A673 (cell line): Measurements from ENCODE around the gene KANK3. TPM values are rescaled to one million over a fixed set of nuclear protein-coding genes. Genes with fewer than 3 reads are reported as not detected.

Source experiments
- BruUV-seq: library from RNA; stranded (reverse); fragments of 400-500 nt; replicated peaks from 2 replicates; lab custom pipeline; 2021; lab: Mats Ljungman, UMichigan
- CTCF ChIA-PET: fragments of 300-600 bp; sonication (Branson Sonifier 250); formaldehyde crosslinking; loops from one replicate; lab custom pipeline; 2022; ENCODE audit warnings: antibody characterized with exemption; lab: Charles Lee
- POLR2A ChIA-PET: fragments of 300-600 bp; sonication (Branson Sonifier 250); formaldehyde crosslinking; loops from one replicate; lab custom pipeline; 2022; ENCODE audit warnings: antibody characterized with exemption; ENCODE audit not compliant: low non-redundant PET; lab: Charles Lee
- DNase-seq: peaks from one replicate; pipeline ENCODE4 v3.0.0-alpha.2; 2015; ENCODE audit warnings: low spot score
- H3K27ac ChIP-seq: fragments of 200-600 bp; sonication (generic); 2 replicates; pipeline ENCODE4 v1.5.1; 2016; ENCODE audit warnings: mixed run types, low read depth, mild to moderate bottlenecking, mixed read lengths, antibody characterized with exemption, low read length; ENCODE audit not compliant: poor library complexity, severe bottlenecking
- H3K27me3 ChIP-seq: fragments of 200-600 bp; sonication (generic); replicated peaks from 2 replicates; pipeline ENCODE4 v1.6.1; 2017; ENCODE audit warnings: mixed run types, low read depth, mild to moderate bottlenecking, mixed read lengths, antibody characterized with exemption, low read length; ENCODE audit not compliant: insufficient read depth, poor library complexity
- H3K36me3 ChIP-seq: fragments of 200-600 bp; sonication (generic); 2 replicates; pipeline ENCODE4 v1.6.1; 2016; ENCODE audit warnings: mixed run types, mild to moderate bottlenecking, mixed read lengths, antibody characterized with exemption, low read length; ENCODE audit not compliant: insufficient read depth, poor library complexity, severe bottlenecking
- H3K4me1 ChIP-seq: fragments of 200-600 bp; sonication (generic); 2 replicates; pipeline ENCODE4 v1.6.1; 2017; ENCODE audit warnings: mixed run types, mild to moderate bottlenecking, mixed read lengths, antibody characterized with exemption, low read length; ENCODE audit not compliant: insufficient read depth, poor library complexity, severe bottlenecking
- H3K4me3 ChIP-seq: fragments of 200-600 bp; sonication (generic); 2 replicates; pipeline ENCODE4 v1.5.1; 2016; ENCODE audit warnings: low read depth, mixed run types, mild to moderate bottlenecking, mixed read lengths, low read length; ENCODE audit not compliant: poor library complexity, severe bottlenecking
- H3K9me3 ChIP-seq: fragments of 200-600 bp; sonication (generic); 2 replicates; pipeline ENCODE4 v1.6.1; 2016; ENCODE audit warnings: mixed run types, low read depth, mild to moderate bottlenecking, mixed read lengths, antibody characterized with exemption, low read length; ENCODE audit not compliant: poor library complexity, severe bottlenecking
- CTCF ChIP-seq: fragments of 300-800, 200-600 bp; sonication (generic); conservative IDR thresholded peaks from 2 replicates; pipeline ENCODE4 v1.5.1; 2017; ENCODE audit warnings: low read depth, mild to moderate bottlenecking, antibody characterized with exemption, low read length, moderate library complexity, mixed read lengths
- EZH2 ChIP-seq: fragments of 200-600 bp; sonication (generic); IDR thresholded peaks from 2 replicates; pipeline ENCODE4 v1.6.1; 2017; ENCODE audit warnings: borderline replicate concordance, low read depth, mild to moderate bottlenecking, mixed read lengths, antibody characterized with exemption, low read length; ENCODE audit not compliant: poor library complexity, severe bottlenecking
- intact Hi-C: fragments of 100-400 bp; cut with micrococcal nuclease; formaldehyde crosslinking; loops from one replicate; pipeline ENCODE4 v1.10.0; 2022; ENCODE audit not compliant: unreplicated experiment
- total RNA-seq: library from RNA; stranded (reverse); gene quantifications from 2 replicates; pipeline ENCODE4 v1.2.3, GENCODE V29; 2021

Gene KANK3
- total RNA-seq, 1 experiment from 2014 or later = 0.73 TPM

GRCh38 chr19:8307400-8307964 lies 35.6 kb downstream of the KANK3 start:
- Histone ChIP-seq H3K9me3 (no peaks in the 10 kb centered on the region), H3K27ac (peak overlapping the region; percentile 90), H3K36me3 (peaks cover 5% of the 10 kb centered on the region), H3K4me1 (peaks cover 22% of the 10 kb centered on the region), H3K4me3 (peak overlapping the region; percentile 67), H3K27me3 (no peaks in the 10 kb centered on the region)
- ChIA-PET POLR2A (interaction anchor here (0.7 kb wide), 1 partner anchor 405 kb away, joined by 7 read pairs; no protein-coding TSS in a partner anchor), CTCF (no interaction called here)
- DNase-seq = no peak
- no TSS peak for BruUV-seq
- TF ChIP-seq EZH2 (no peak), CTCF (no peak)
- intact Hi-C loops = no loop called here

GRCh38 chr19:8306235-8307054 lies 36.6 kb downstream of the KANK3 start:
- POLR2A ChIA-PET = no interaction called here
- TF ChIP-seq EZH2 = no peak
- TF ChIP-seq CTCF = no peak
- Histone ChIP-seq H3K4me1 (peaks cover 15% of the 10 kb centered on the region), H3K9me3 (no peaks in the 10 kb centered on the region), H3K36me3 (peaks cover 13% of the 10 kb centered on the region), H3K27ac (peak overlapping the region; percentile 90), H3K27me3 (no peaks in the 10 kb centered on the region), H3K4me3 (peak overlapping the region; percentile 67)
- BruUV-seq = no TSS peak
- CTCF ChIA-PET = no interaction called here
- DNase-seq = no peak
- intact Hi-C loops = no loop called here

- TF ChIP-seq EZH2 (no peak), CTCF (no peak)
- no peak for DNase-seq
- Histone ChIP-seq H3K4me3 (no peak overlapping the region), H3K9me3 (no peaks in the 10 kb centered on the region), H3K27ac (peak overlapping the region; percentile 90), H3K4me1 (peaks cover 15% of the 10 kb centered on the region), H3K36me3 (peaks cover 13% of the 10 kb centered on the region), H3K27me3 (no peaks in the 10 kb centered on the region)
- intact Hi-C loops = no loop called here
- BruUV-seq = no TSS peak
- CTCF ChIA-PET = no interaction called here
- POLR2A ChIA-PET = no interaction called here
Measured at GRCh38 chr19:8305798-8306197, 37.3 kb downstream of the KANK3 start.
